GM12892 (cell line): ENCODE measurements around the gene MMP2.

Experiments used
- POLR2A ChIP-seq: IDR thresholded peaks from 2 replicates; pipeline ENCODE4 v1.6.1; 2011; ENCODE audit warnings: low read depth, low read length, control low read depth
- POLR2AphosphoS5 ChIP-seq: IDR thresholded peaks from 2 replicates; pipeline ENCODE4 v1.6.1; 2011; ENCODE audit warnings: low read depth, low read length, control low read depth
- TAF1 ChIP-seq: IDR thresholded peaks from 2 replicates; pipeline ENCODE4 v1.6.1; 2011; ENCODE audit warnings: low read depth, mild to moderate bottlenecking, control low read depth, low read length, borderline replicate concordance

DNA sequence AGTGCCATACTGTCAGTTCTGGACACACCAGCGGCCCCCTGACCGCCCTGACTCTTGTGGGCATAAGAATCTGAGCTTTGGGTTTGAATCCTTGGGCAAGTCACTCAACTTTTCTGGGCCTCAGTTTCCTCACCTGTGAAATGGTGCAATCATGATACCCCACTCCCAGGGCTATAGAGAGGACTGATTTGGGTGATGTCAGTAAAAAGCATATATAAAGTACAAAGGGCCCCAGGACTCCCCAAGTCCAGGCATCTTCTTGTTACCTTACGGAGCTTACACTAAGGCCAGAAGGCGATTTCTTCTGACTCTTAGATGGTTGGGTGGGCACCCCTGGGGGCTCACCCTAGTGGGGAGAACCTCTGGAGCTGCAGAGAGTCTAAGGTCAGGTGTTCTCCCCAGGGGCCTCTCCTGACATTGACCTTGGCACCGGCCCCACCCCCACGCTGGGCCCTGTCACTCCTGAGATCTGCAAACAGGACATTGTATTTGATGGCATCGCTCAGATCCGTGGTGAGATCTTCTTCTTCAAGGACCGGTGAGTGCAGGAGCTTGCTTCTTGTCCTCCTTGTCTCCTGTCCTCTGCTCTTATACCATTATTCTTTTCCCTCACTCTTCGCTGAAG is 13.9 kb downstream of the MMP2 start:
- TF ChIP-seq POLR2AphosphoS5 (no peak), POLR2A (no peak), TAF1 (no peak)
